Measurements from ENCODE around the gene ALK. TPM values are rescaled to one million over a fixed set of nuclear protein-coding genes. Genes with fewer than 3 reads are reported as not detected.

The ALK gene
- total RNA-seq, 2 donors from 2014 or later = 0.13 to 0.46 TPM

- Histone ChIP-seq H3K4me3 (ENCODE audit: low read length) (no peak overlapping the region), H3K4me1 (ENCODE audit: control insufficient read depth, insufficient read depth, low read length) (no peaks in the 10 kb centered on the region), H3K9me3 (ENCODE audit: control insufficient read depth, low read length) (no peaks in the 10 kb centered on the region), H3K9ac (ENCODE audit: extremely low read depth, low read length, poor library complexity, severe bottlenecking) (no peak overlapping the region), H3K27me3 (ENCODE audit: control insufficient read depth, insufficient read depth, low read length, poor library complexity, severe bottlenecking) (no peaks in the 10 kb centered on the region), H3K27ac (ENCODE audit: low read depth, low read length) (no peak overlapping the region), H3K36me3 (ENCODE audit: control insufficient read depth, insufficient read depth, low read length) (no peaks in the 10 kb centered on the region)
- Mint-ChIP-seq H3K36me3 (ENCODE audit: low read depth) (no peaks in the 10 kb centered on the region), H3K9me3 (no peaks in the 10 kb centered on the region), H3K27me3 (ENCODE audit: insufficient read depth) (peaks cover 18% of the 10 kb centered on the region), H3K4me1 (peaks cover 11% of the 10 kb centered on the region), H3K4me3 (no peak overlapping the region), H3K27ac (no peak overlapping the region)
- no peak for TF ChIP-seq CTCF (conservative IDR thresholded peaks at IDR 0.05)
- WGBS, 2 experiments (ENCODE audit: insufficient coverage in 1 of 2, insufficient read length in 1 of 2) = 89 to 94% methylated on average over 12 to 17 of the region's 17 CpGs
- DNase-seq = no peak
Measured at GRCh38 chr2:29224693-29225551, 696.5 kb downstream of the ALK start.

- Histone ChIP-seq H3K4me1 (ENCODE audit: control insufficient read depth, insufficient read depth, low read length) (no peaks in the 10 kb centered on the region), H3K9ac (ENCODE audit: extremely low read depth, low read length, poor library complexity, severe bottlenecking) (no peak overlapping the region), H3K27me3 (ENCODE audit: control insufficient read depth, insufficient read depth, low read length, poor library complexity, severe bottlenecking) (no peaks in the 10 kb centered on the region), H3K27ac (ENCODE audit: low read depth, low read length) (no peak overlapping the region), H3K9me3 (ENCODE audit: control insufficient read depth, low read length) (no peaks in the 10 kb centered on the region), H3K36me3 (ENCODE audit: control insufficient read depth, insufficient read depth, low read length) (no peaks in the 10 kb centered on the region), H3K4me3 (ENCODE audit: low read length) (no peak overlapping the region)
- H3K4me3 Mint-ChIP-seq = no peak overlapping the region
- H3K4me1 Mint-ChIP-seq = peaks cover 11% of the 10 kb centered on the region
- no peaks in the 10 kb centered on the region for H3K9me3 Mint-ChIP-seq
- no peak for DNase-seq
- H3K27ac Mint-ChIP-seq = no peak overlapping the region
- peaks cover 21% of the 10 kb centered on the region for H3K27me3 Mint-ChIP-seq (ENCODE audit: insufficient read depth)
- 93 to 99% methylated on average over 7 of the region's 7 CpGs for WGBS, 2 experiments (ENCODE audit: insufficient coverage in 1 of 2, insufficient read length in 1 of 2)
- H3K36me3 Mint-ChIP-seq (ENCODE audit: low read depth) = no peaks in the 10 kb centered on the region
- no peak for TF ChIP-seq CTCF (conservative IDR thresholded peaks at IDR 0.05)
Measured at GRCh38 chr2:29223851-29224692, 697.3 kb downstream of the ALK start.

DNA sequence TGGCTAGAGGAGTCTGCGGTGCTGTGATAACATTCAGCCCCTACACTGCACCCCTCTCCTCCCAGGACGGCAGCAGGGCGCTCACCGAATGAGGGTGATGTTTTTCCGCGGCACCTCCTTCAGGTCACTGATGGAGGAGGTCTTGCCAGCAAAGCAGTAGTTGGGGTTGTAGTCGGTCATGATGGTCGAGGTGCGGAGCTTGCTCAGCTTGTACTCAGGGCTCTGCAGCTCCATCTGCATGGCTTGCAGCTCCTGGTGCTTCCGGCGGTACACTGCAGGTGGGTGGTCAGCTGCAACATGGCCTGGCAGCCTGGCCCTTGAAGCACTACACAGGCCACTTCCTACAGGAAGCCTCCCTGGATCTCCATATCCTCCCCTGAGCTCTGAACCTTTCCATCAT lies 698.1 kb downstream of the ALK start:
- H3K27ac ChIP-seq (ENCODE audit: low read depth, low read length) = no peak overlapping the region
- no peak for DNase-seq
- H3K27me3 Mint-ChIP-seq (ENCODE audit: insufficient read depth) = peaks cover 23% of the 10 kb centered on the region
- no peaks in the 10 kb centered on the region for H3K9me3 Mint-ChIP-seq
- H3K36me3 ChIP-seq (ENCODE audit: control insufficient read depth, insufficient read depth, low read length) = no peaks in the 10 kb centered on the region
- WGBS, 2 experiments (ENCODE audit: insufficient coverage in 1 of 2, insufficient read length in 1 of 2) = 96 to 100% methylated on average over 1 to 11 of the region's 11 CpGs
- H3K4me1 ChIP-seq (ENCODE audit: control insufficient read depth, insufficient read depth, low read length) = no peaks in the 10 kb centered on the region
- no peaks in the 10 kb centered on the region for H3K27me3 ChIP-seq (ENCODE audit: control insufficient read depth, insufficient read depth, low read length, poor library complexity, severe bottlenecking)
- H3K4me3 Mint-ChIP-seq = no peak overlapping the region
- TF ChIP-seq CTCF (conservative IDR thresholded peaks at IDR 0.05) = no peak
- H3K9ac ChIP-seq (ENCODE audit: extremely low read depth, low read length, poor library complexity, severe bottlenecking) = no peak overlapping the region
- H3K27ac Mint-ChIP-seq = no peak overlapping the region
- H3K4me3 ChIP-seq (ENCODE audit: low read length) = no peak overlapping the region
- no peaks in the 10 kb centered on the region for H3K36me3 Mint-ChIP-seq (ENCODE audit: low read depth)
- H3K4me1 Mint-ChIP-seq = peaks cover 11% of the 10 kb centered on the region
- H3K9me3 ChIP-seq (ENCODE audit: control insufficient read depth, low read length) = no peaks in the 10 kb centered on the region
